ENCODE results near the gene TENM3. TPM values are rescaled to one million over a fixed set of nuclear protein-coding genes. Genes with fewer than 3 reads are reported as not detected.

TENM3 gene
- total and polyA plus RNA-seq, 10 of the 15 experiments (the other 5 are each of a cell fraction or from before 2014, with no cell fraction given), result 0.01 to 1.7 (median 0.08) TPM; not detected in 2

DNA sequence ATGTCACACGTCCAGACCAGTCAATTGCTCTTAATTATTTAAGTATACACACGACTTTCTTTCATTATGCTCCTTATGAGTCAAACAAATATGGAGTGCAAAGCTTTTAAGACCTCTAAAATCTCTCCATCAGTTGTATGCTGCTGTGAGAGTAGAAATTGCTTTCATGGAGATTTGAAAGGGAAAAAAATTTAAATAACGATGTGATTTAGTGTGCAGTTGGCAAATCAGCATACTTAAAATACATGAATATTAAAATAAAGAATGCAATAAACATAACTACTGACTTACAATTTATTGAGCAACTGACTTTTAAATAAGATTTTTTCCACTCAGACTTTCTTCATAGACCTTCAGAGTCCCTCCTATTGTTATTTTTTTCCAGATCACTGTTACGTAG is 9.0 kb downstream of the TENM3 start:
- Histone ChIP-seq H3K4me2 (ENCODE audit: control insufficient read depth, insufficient read depth) (no peak overlapping the region), H3K4me3 (no peak overlapping the region), H3K9ac (ENCODE audit: control insufficient read depth, insufficient read depth, low read length) (no peak overlapping the region), H3K9me3 (replicated peaks; ENCODE audit: control insufficient read depth, insufficient read depth, low read length) (no peaks in the 10 kb centered on the region), H3K36me3 (ENCODE audit: control insufficient read depth in 2 of 2, insufficient read depth in 2 of 2, low read length in 1 of 2) (no peaks in the 10 kb centered on the region), H2AFZ (ENCODE audit: control insufficient read depth, low read depth, low read length) (no peak overlapping the region), H3K27ac (ENCODE audit: control insufficient read depth, insufficient read depth) (no peak overlapping the region), H3K4me1 (ENCODE audit: control insufficient read depth, insufficient read depth, low read length) (no peaks in the 10 kb centered on the region), H3K27me3 (replicated peaks in 1 of 2; ENCODE audit: control insufficient read depth in 2 of 2, insufficient read depth in 2 of 2, low read length in 1 of 2) (no peaks in the 10 kb centered on the region), H3K79me2 (ENCODE audit: control insufficient read depth, insufficient read depth, low read length) (no peaks in the 10 kb centered on the region), H4K20me1 (ENCODE audit: control insufficient read depth, insufficient read depth) (no peaks in the 10 kb centered on the region)
- ChIA-PET POLR2A (no interaction called here), RAD21 (ENCODE audit: unreplicated experiment) (no interaction called here), CTCF (no interaction called here), SMC1A (ENCODE audit: uncharacterized antibody, unreplicated experiment) (interaction anchor here (0.6 kb wide), 1 partner anchor 20 kb away, joined by 3 read pairs; no protein-coding TSS in a partner anchor)
- no peak for FAIRE-seq
- no peak for ATAC-seq
- BruUV-seq (replicated peaks), result no TSS peak
- TF ChIP-seq NR2C2 (IDR thresholded peaks at IDR 0.05; ENCODE audit: borderline replicate concordance, control insufficient read depth, insufficient read length, low read depth), result no peak
- in situ Hi-C loops (cut with MboI), result no loop called here
- intact Hi-C loops (cut with micrococcal nuclease; ENCODE audit: unreplicated experiment), result no loop called here
- WGBS (ENCODE audit: insufficient coverage, insufficient replicate concordance, low lambda C conversion rate, missing lambda C conversion rate), result 14% methylated on average over 4 of the region's 4 CpGs
- no peak for DNase-seq (ENCODE audit: low read depth, low spot score)

DNA sequence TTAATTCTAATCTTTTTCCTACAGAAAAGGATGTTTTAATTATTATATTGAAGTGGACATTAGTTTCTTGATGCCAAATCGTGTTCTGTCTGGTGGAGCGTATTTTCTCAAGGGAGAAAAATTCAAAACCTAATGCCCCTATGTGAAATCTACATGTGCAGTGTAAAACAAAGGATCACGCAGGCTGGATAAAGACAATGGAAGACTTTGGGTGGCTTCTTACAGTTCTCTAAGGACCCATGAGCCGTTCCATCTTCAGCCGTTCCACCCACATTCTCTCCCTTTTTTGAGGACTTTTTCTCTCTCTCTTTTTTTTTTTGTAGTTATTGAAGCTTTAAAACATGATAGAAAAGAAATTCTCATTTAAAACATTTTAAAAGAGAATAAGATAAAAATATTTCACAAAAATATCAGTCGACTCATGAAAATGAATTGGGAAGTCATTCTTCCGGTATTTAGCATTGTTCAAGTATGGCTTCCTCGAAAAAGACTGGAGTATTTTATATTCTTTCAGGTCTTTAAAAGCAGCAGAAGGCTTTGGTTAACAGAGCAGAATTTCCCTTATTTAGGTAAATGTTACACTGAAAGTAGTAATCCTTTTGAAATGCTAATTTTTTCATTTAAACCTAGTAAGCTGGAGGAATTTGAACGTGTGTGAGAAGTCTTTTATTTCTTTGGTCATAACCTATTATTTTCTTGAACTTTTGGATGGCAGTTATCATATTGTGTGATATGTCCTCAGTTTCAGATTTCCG is 11.0 kb downstream of the TENM3 start:
- BruUV-seq (replicated peaks), result no TSS peak
- no peak overlapping the region for H2AFZ ChIP-seq (ENCODE audit: control insufficient read depth, low read depth, low read length)
- H3K36me3 ChIP-seq (ENCODE audit: control insufficient read depth in 2 of 2, insufficient read depth in 2 of 2, low read length in 1 of 2), result no peaks in the 10 kb centered on the region
- no peaks in the 10 kb centered on the region for H4K20me1 ChIP-seq (ENCODE audit: control insufficient read depth, insufficient read depth)
- H3K4me1 ChIP-seq (ENCODE audit: control insufficient read depth, insufficient read depth, low read length), result no peaks in the 10 kb centered on the region
- no peak overlapping the region for H3K4me2 ChIP-seq (ENCODE audit: control insufficient read depth, insufficient read depth)
- intact Hi-C loops (cut with micrococcal nuclease; ENCODE audit: unreplicated experiment) (no loop called here), in situ Hi-C loops (cut with MboI) (no loop called here)
- H3K27me3 ChIP-seq (replicated peaks in 1 of 2; ENCODE audit: control insufficient read depth in 2 of 2, insufficient read depth in 2 of 2, low read length in 1 of 2), result no peaks in the 10 kb centered on the region
- ATAC-seq, result no peak
- no peak overlapping the region for H3K4me3 ChIP-seq
- CTCF ChIA-PET, result no interaction called here
- H3K27ac ChIP-seq (ENCODE audit: control insufficient read depth, insufficient read depth), result no peak overlapping the region
- no peak for DNase-seq (ENCODE audit: low read depth, low spot score)
- WGBS (ENCODE audit: insufficient coverage, insufficient replicate concordance, low lambda C conversion rate, missing lambda C conversion rate), result 34% methylated on average over 10 of the region's 10 CpGs
- no peaks in the 10 kb centered on the region for H3K79me2 ChIP-seq (ENCODE audit: control insufficient read depth, insufficient read depth, low read length)
- RAD21 ChIA-PET (ENCODE audit: unreplicated experiment), result no interaction called here
- H3K9ac ChIP-seq (ENCODE audit: control insufficient read depth, insufficient read depth, low read length), result no peak overlapping the region
- no peak for FAIRE-seq
- H3K9me3 ChIP-seq (replicated peaks; ENCODE audit: control insufficient read depth, insufficient read depth, low read length), result no peaks in the 10 kb centered on the region
- POLR2A ChIA-PET, result no interaction called here
- SMC1A ChIA-PET (ENCODE audit: uncharacterized antibody, unreplicated experiment), result no interaction called here
- no peak for TF ChIP-seq YY1 (IDR thresholded peaks at IDR 0.05; ENCODE audit: low read depth, low read length)
- TF ChIP-seq, protein P1, sequence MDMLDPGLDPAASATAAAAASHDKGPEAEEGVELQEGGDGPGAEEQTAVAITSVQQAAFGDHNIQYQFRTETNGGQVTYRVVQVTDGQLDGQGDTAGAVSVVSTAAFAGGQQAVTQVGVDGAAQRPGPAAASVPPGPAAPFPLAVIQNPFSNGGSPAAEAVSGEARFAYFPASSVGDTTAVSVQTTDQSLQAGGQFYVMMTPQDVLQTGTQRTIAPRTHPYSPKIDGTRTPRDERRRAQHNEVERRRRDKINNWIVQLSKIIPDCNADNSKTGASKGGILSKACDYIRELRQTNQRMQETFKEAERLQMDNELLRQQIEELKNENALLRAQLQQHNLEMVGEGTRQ (IDR thresholded peaks at IDR 0.05; ENCODE audit: borderline replicate concordance, low read depth, low read length), result no peak
- TF ChIP-seq SREBF2 (IDR thresholded peaks at IDR 0.05; ENCODE audit: low read length), result no peak
- no peak for TF ChIP-seq PML (IDR thresholded peaks at IDR 0.05; ENCODE audit: low read length)
- TF ChIP-seq MEF2B (IDR thresholded peaks at IDR 0.05; ENCODE audit: partially characterized antibody, poor library complexity, severe bottlenecking), result no peak
- no peak for TF ChIP-seq RBBP5 (conservative IDR thresholded peaks at IDR 0.05)
- no peak for TF ChIP-seq ZNF622 (IDR thresholded peaks at IDR 0.05)
- TF ChIP-seq, protein P2, sequence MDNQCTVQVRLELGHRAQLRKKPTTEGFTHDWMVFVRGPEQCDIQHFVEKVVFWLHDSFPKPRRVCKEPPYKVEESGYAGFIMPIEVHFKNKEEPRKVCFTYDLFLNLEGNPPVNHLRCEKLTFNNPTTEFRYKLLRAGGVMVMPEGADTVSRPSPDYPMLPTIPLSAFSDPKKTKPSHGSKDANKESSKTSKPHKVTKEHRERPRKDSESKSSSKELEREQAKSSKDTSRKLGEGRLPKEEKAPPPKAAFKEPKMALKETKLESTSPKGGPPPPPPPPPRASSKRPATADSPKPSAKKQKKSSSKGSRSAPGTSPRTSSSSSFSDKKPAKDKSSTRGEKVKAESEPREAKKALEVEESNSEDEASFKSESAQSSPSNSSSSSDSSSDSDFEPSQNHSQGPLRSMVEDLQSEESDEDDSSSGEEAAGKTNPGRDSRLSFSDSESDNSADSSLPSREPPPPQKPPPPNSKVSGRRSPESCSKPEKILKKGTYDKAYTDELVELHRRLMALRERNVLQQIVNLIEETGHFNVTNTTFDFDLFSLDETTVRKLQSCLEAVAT (IDR thresholded peaks at IDR 0.05), result no peak
- TF ChIP-seq, protein P3, sequence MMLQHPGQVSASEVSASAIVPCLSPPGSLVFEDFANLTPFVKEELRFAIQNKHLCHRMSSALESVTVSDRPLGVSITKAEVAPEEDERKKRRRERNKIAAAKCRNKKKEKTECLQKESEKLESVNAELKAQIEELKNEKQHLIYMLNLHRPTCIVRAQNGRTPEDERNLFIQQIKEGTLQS (IDR thresholded peaks at IDR 0.05; ENCODE audit: borderline replicate concordance, extremely low read depth, low read depth, low read length), result no peak

Data from GM12878 (cell line).